Skin of body (tissue), 3 donors: ENCODE data around the gene EIF5. TPM values are rescaled to one million over a fixed set of nuclear protein-coding genes. Genes with fewer than 3 reads are reported as not detected.

ENCODE experiments used
- DNase-seq: peaks from one replicate; lab custom pipeline; 2025; lab: John Stamatoyannopoulos, UW
- small RNA-seq: library from RNA; depleted of rRNA; stranded (forward); fragments of <200 nt; gene quantifications from one replicate; pipeline ENCODE3, GENCODE V24; 2014; ENCODE audit warnings: low replicate concordance
- total RNA-seq: library from RNA; depleted of rRNA; stranded (reverse); fragments of >200 nt; gene quantifications from one replicate; pipeline ENCODE4 v1.2.3, GENCODE V29; 2014

EIF5 gene
- total RNA-seq, 1 donor from 2014 or later, result 110 TPM

DNA sequence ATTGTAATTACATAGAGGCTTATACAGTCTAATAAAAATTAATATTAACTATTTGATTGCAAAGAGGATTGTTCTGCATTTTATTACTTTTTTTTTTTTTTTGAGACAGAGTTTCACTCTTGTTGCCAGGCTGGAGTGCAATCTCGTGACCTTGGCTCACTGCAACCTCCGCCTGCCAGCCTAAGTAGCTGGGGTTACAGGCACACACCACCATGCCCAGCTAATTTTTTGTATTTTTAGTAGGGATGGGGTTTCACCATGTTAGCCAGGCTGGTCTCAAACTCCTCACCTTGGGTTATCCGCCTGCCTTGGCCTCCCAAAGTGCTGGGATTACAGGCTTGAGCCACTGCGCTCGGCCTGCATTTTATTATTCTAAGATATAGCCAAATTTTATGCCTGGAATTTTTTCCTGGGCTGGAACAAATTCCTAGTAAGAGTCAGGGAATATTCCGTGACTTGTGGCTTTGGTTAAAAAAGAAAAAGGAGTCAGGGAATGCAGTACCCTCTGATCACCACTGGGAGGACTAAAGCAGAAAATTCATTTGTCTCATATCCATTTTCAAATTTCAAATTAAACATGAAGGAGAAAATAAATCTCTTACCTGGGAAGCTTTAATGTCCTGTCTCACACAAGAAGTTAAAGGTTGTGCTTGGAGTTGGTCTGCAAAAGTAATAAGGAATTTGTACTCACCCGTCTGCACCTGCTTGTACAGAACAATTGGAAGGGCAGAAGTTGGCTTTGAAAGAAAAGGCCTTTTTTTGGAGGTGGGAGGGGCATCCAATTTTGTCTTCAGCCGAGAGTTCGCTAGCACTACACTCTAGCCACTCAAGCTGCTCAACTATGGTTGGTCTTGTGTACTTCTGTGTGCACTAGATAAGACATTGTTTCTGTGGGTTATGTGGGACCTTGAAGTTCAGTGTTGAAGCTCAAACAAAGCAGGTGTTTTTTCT, 59.9 kb downstream of the EIF5 start:
- DNase-seq, result peak; percentile 13

Small RNA genes within 50 kb of the gene (small RNA-seq; reads per million reads assigned to genes)
- 26.3 reads per million, percentile 94 among the genes with 10 or more reads in this experiment for gene SNORA28

Other genes starting within 250 kb of the EIF5 start
- 0.30 TPM for gene EXOC3L4, start 239.5 kb upstream of the EIF5 start, total RNA-seq
- gene TNFAIP2, start 210.8 kb upstream of the EIF5 start, total RNA-seq, result 41.3 TPM
- 89.6 TPM for gene MARK3, start 51.2 kb downstream of the EIF5 start, total RNA-seq
- 75.4 TPM for gene CKB, start 188.6 kb downstream of the EIF5 start, total RNA-seq
- gene TRMT61A, start 195.0 kb downstream of the EIF5 start, total RNA-seq, result 5.8 TPM
- gene BAG5, start 228.4 kb downstream of the EIF5 start, total RNA-seq, result 26.2 TPM
- gene COA8, start 228.7 kb downstream of the EIF5 start, total RNA-seq, result 21.8 TPM